Activated T-helper 17 cell treated with anti-CD3 and anti-CD28 coated beads, Interleukin-2, amount 50 U/mL, for 72 hours (primary cell): ENCODE measurements around the gene GNPDA2. TPM values are rescaled to one million over a fixed set of nuclear protein-coding genes. Genes with fewer than 3 reads are reported as not detected.
A peak's percentile ranks its signal among the peaks of the same experiment; 100 is the strongest.
"Not testable (repeated sequence)": the region's sequence is repeated elsewhere in the genome, so short reads cannot be mapped to it uniquely, and the experiment has no call there.

Source experiments
- ATAC-seq: fragments of 150-1000 bp; cut with Tn5 transposase; replicated peaks from 2 replicates; pipeline ENCODE4 v1.10.0; 2021; ENCODE audit warnings: mild to moderate bottlenecking, moderate library complexity
- H3K27ac Mint-ChIP-seq: one replicate; pipeline ENCODE4 v1.8.0; 2022; ENCODE audit warnings: mixed read lengths
- H3K27me3 Mint-ChIP-seq: one replicate; pipeline ENCODE4 v1.8.0; 2022; ENCODE audit warnings: mixed read lengths
- H3K36me3 Mint-ChIP-seq: one replicate; pipeline ENCODE4 v1.8.0; 2022; ENCODE audit warnings: low read depth, mild to moderate bottlenecking, mixed read lengths
- H3K4me1 Mint-ChIP-seq: one replicate; pipeline ENCODE4 v1.8.0; 2022; ENCODE audit warnings: mixed read lengths
- H3K4me3 Mint-ChIP-seq: one replicate; pipeline ENCODE4 v1.8.0; 2022; ENCODE audit warnings: mild to moderate bottlenecking, mixed read lengths
- H3K9me3 Mint-ChIP-seq: one replicate; pipeline ENCODE4 v1.8.0; 2022; ENCODE audit warnings: mixed read lengths
- total RNA-seq, 2 donors: library from RNA; stranded (reverse); gene quantifications; one replicate each; pipeline ENCODE4 v1.2.3, GENCODE V29; 2022

Gene GNPDA2
- total RNA-seq: 10 to 100 TPM; 20.8 to 22.4 TPM

DNA sequence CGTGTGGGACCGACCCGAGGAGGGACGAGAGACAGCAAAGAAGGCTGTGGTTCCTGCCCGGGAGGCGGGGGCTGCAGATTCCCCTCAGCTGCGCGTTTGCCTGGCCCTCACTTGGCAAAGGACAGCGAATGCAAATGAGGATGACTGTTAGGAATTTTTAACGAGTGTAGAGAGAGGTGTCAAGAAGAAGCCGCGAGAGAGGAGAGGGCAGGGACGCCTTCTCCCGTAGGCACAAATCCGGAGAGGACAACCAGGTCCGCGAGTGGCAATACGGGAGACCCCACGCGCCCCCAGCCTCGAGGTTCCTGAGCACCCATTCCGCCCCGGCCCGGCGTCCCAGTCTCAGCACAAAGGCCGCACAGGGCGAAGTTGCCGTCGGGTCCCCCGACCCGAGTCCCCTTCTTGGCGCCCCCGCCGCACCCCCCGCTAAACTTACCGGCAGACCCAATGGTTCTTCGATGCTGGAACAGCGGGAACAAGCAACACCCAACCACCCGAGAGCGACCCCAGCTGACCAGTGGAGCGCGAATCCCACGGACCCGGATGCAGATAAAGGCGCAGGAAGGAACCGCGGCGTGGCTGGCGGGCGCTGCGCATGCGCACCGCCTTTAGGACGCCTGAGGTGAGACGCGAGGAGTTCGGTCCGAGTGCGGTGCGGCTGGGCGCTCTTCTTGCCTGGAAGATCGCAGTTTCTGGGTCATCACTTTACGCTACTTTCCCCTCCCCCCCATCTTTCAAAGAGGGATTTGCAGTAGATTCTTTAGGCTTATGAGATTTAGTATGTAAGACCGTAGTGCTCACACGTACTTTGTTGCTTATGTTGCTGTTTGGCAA is at the start of gene GNPDA2:
Gene GNPDA2 (minus strand): TSS at position 519 of the 834 bp plus-strand sequence. CDS start 4,349 bp downstream, outside the sequence.
- Mint-ChIP-seq H3K4me3 (peak within 1 kb of the TSS; percentile 87), H3K4me1 (peaks cover 18% of the 10 kb centered on the region), H3K27ac (peak within 1 kb of the TSS; percentile 63), H3K36me3 (peaks cover 2% of the 10 kb centered on the region), H3K27me3 (no peaks in the 10 kb centered on the region), H3K9me3 (no peaks in the 10 kb centered on the region)
- peak; percentile 94 for ATAC-seq

DNA sequence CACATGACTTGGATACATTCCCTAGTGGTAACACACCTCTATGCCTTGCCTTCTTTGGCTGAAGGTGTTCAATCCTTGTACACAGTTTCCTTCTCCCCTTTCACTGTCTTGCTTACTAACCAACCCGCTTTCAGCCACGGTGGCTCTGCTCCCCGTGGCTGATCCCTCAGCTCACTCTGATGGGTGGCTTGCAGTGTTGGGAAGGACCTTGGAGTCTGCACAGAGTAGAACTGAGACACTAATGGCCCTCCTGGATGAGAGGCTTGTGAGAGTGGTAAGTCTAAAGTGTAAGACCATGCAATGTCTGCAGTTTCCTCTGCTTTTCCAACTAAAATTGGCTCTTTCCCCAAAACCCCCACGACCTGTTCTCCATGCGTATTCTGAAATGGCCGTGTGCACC is 46.0 kb upstream of the GNPDA2 start:
- Mint-ChIP-seq H3K36me3 (no peaks in the 10 kb centered on the region), H3K9me3 (peaks cover 8% of the 10 kb centered on the region), H3K4me3 (no peak overlapping the region), H3K27ac (no peak overlapping the region), H3K4me1 (no peaks in the 10 kb centered on the region), H3K27me3 (peaks cover 19% of the 10 kb centered on the region)
- ATAC-seq: no peak

DNA sequence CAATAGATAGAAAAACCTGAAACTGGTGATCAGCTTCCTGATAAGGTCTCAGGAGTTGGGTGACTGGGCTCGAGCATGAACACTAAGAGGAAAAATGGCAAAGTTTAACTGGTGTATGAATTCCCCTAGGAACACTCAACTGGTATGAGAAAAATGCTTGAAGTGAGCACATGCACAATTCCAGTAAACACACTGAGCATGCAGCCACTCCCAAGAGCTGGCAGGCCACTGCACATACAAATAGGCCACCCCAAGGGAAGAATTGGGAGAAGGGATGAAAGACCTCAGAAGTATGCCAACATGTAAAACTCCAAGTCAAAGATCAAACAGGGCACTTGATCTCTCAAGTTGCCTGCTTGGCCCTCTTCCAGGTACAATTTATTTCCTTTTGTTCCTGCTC is 45.4 kb upstream of the GNPDA2 start:
- Mint-ChIP-seq H3K4me1 (no peaks in the 10 kb centered on the region), H3K4me3 (no peak overlapping the region), H3K27ac (no peak overlapping the region), H3K9me3 (peaks cover 8% of the 10 kb centered on the region), H3K27me3 (peaks cover 19% of the 10 kb centered on the region), H3K36me3 (no peaks in the 10 kb centered on the region)
- ATAC-seq: no peak

DNA sequence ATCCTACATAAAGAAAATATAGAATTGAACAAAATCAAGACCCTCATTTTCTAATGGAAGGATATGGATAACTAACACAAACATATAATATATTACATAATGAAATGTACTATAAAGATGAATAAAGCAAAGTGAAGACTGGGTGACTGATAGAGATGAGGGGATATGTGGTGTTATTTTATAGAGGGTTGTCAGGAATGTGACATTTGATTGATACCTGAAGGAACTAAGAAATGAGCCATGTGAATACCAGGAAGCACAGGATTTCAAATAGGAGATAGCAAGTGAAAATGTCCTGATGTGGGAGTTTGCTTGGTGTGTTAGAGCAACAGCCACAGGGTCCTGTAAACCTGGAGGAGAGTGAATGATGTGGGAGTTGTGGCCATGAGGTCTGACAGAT is 40.1 kb upstream of the GNPDA2 start:
- Mint-ChIP-seq H3K27me3 (peaks cover 24% of the 10 kb centered on the region), H3K4me3 (no peak overlapping the region), H3K4me1 (no peaks in the 10 kb centered on the region), H3K9me3 (no peaks in the 10 kb centered on the region), H3K36me3 (no peaks in the 10 kb centered on the region), H3K27ac (no peak overlapping the region)
- ATAC-seq: no peak

DNA sequence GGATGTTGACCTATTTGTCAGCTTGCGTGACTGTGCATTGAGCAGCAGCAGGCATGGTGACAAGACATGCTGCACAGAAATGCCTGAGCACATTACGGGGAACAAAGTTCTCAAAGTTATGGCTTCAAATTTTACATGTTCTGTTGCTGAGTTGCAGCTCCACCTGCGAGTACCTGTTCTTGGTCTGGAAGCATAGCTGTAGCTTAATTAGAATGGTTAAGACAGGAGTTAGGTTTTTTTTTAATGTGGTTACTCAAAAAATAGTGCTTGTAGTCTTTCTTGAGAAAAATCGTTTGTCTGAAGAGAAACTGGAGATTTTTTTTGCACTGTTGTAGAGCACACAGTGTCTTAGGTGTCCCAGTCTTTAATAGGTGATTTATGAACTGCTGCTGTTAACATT is 38.8 kb upstream of the GNPDA2 start:
- no peaks in the 10 kb centered on the region for H3K36me3 Mint-ChIP-seq
- no peaks in the 10 kb centered on the region for H3K9me3 Mint-ChIP-seq
- H3K4me1 Mint-ChIP-seq: no peaks in the 10 kb centered on the region
- H3K4me3 Mint-ChIP-seq: no peak overlapping the region
- no peak overlapping the region for H3K27ac Mint-ChIP-seq
- peaks cover 35% of the 10 kb centered on the region for H3K27me3 Mint-ChIP-seq
- no peak for ATAC-seq

DNA sequence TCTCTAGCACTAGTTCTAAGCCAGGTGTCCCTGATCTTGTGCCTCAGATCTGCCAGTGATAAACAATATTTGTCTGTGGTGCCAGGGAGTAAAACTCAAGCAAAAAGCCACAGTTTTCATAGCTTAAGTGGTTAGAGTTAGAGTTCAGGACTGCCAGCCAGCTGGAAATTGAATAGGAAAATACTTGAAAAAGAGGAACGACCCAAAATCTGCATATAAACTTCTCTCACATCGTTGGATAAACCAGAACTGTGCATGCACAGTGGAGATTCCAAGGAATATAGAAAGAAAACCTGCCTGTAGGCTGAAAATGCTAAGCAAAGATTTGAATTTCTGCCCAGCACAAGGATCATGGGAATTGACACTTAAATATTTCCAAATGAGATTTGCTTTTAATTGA is 35.0 kb upstream of the GNPDA2 start:
- no peak overlapping the region for H3K4me3 Mint-ChIP-seq
- no peaks in the 10 kb centered on the region for H3K36me3 Mint-ChIP-seq
- H3K27ac Mint-ChIP-seq: no peak overlapping the region
- no peaks in the 10 kb centered on the region for H3K4me1 Mint-ChIP-seq
- H3K9me3 Mint-ChIP-seq: no peaks in the 10 kb centered on the region
- H3K27me3 Mint-ChIP-seq: peaks cover 27% of the 10 kb centered on the region
- ATAC-seq: no peak

DNA sequence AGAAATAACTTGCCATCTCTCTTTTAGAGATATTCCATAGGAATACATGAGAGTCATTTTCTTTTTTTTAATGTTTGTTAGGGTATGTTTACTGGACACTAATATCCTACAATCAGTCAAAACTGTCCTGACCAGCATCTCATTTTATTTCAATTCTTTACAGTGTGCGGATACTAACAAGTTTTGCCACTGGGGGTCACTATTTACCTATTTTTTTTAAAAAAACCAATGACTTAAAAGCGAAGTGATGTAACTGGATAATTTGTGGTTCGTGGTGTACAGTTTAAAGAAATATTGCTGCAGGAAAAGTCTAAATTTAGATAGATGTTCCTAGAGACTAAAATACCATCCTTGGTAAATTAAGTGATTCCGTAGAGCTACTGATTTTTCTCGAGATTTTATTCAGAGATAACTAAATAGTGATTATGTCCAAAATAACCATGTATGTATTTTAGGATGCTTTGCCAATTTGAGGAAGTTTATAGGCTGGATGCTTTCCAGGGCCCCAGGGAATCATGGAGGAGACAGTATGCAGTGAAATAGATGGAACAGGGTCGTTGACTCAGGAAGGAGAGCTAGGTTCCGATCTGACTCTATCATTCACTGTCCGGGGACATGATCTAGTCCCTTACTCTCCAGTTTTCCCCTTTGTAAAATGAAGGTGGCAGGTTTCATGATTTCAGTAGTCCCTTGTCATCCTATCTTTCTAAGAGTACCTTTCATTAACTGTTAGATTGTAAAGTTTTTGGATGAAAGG is 34.0 kb upstream of the GNPDA2 start:
- Mint-ChIP-seq H3K36me3 (no peaks in the 10 kb centered on the region), H3K9me3 (no peaks in the 10 kb centered on the region), H3K27ac (no peak overlapping the region), H3K4me1 (no peaks in the 10 kb centered on the region), H3K4me3 (no peak overlapping the region), H3K27me3 (peaks cover 29% of the 10 kb centered on the region)
- ATAC-seq: peak; percentile 24

DNA sequence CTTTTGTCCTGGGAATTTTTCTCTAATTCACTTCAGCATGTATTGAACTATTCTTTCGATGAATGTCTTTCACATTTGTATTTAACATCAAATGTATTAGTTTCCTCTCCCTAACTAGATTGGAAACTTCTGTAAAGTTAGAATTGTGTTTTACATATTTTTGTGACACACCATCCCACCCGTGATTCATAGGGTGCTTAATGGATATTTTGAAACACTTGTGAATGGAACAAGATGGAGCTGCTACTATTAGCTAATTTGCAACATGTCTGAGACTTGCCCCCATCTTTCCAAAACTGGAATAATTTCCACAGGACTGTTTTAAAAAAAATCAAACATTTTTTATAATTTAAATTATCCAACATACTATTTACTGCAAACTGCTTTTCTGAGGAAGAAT is 30.2 kb upstream of the GNPDA2 start:
- Mint-ChIP-seq H3K4me1 (no peaks in the 10 kb centered on the region), H3K9me3 (no peaks in the 10 kb centered on the region), H3K27me3 (peaks cover 24% of the 10 kb centered on the region), H3K36me3 (no peaks in the 10 kb centered on the region), H3K4me3 (no peak overlapping the region), H3K27ac (no peak overlapping the region)
- ATAC-seq: no peak

DNA sequence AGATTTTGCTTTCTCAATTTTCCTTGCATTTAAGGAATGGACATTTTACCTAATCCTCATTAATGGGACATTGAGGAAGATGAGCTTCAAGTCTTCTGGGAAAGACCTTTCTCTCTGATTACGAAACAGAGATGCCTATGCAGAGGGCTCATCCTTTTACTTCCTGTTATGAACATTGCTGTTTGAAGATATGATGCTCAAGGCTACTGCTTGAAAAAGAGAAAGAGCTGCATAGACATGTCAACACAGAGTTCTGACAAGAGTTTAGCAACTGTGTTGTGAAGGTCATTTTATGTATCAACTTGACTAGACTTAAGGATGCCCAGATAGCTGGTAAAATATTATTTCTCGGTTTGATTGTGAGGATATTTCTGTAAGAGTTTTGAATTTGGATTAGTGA is 13.8 kb upstream of the GNPDA2 start:
- no peak for ATAC-seq
- peaks cover 15% of the 10 kb centered on the region for H3K27me3 Mint-ChIP-seq
- H3K27ac Mint-ChIP-seq: no peak overlapping the region

DNA sequence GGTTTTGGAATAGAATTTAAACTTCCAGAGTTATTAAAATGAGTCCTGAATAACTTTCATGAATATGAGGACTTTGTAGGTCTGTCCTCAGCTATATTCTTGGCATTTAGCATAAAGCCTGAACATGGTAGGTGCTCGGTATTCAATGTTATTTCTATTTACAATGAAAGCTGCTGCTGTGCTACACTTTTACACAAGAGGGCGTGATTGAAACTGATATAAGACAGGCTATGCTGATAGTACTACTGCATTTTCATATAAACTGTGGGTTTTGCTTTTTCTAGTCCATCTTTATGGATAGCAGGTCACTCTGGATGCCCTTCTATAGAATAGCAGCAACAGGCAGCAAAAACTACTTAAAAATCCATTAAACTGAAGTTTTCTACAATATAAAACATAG is 12.3 kb upstream of the GNPDA2 start:
- H3K4me3 Mint-ChIP-seq: no peak overlapping the region
- H3K27me3 Mint-ChIP-seq: peaks cover 29% of the 10 kb centered on the region
- no peak overlapping the region for H3K27ac Mint-ChIP-seq
- no peaks in the 10 kb centered on the region for H3K36me3 Mint-ChIP-seq
- H3K4me1 Mint-ChIP-seq: no peaks in the 10 kb centered on the region
- H3K9me3 Mint-ChIP-seq: no peaks in the 10 kb centered on the region
- no peak for ATAC-seq

More for the DNA sequence above, 13.8 kb upstream of the GNPDA2 start:
- Mint-ChIP-seq H3K4me3 (no peak overlapping the region), H3K36me3 (no peaks in the 10 kb centered on the region), H3K4me1 (no peaks in the 10 kb centered on the region), H3K9me3 (no peaks in the 10 kb centered on the region)

DNA sequence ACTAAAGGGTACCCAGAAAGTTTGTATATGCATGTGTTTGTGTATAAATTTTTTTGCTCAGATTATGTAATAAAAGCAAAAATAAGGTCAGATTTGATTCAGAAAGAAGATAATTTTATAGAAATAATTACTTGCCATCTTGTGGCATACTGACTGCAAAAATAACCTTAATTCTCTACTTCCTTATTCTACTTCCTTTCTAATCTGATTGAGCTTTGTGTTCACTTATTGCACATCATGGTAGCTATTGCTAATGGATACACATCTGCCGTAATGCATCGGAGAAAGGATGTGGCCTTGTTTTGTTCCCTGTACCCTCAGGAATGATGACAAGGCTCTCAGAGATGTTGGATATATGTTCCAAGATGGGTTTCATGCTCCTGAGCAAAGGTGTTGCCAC is 10.5 kb upstream of the GNPDA2 start:
- no peaks in the 10 kb centered on the region for H3K4me1 Mint-ChIP-seq
- H3K27me3 Mint-ChIP-seq: peaks cover 35% of the 10 kb centered on the region
- no peak overlapping the region for H3K27ac Mint-ChIP-seq
- no peak for ATAC-seq
- no peak overlapping the region for H3K4me3 Mint-ChIP-seq
- H3K36me3 Mint-ChIP-seq: no peaks in the 10 kb centered on the region
- no peaks in the 10 kb centered on the region for H3K9me3 Mint-ChIP-seq

DNA sequence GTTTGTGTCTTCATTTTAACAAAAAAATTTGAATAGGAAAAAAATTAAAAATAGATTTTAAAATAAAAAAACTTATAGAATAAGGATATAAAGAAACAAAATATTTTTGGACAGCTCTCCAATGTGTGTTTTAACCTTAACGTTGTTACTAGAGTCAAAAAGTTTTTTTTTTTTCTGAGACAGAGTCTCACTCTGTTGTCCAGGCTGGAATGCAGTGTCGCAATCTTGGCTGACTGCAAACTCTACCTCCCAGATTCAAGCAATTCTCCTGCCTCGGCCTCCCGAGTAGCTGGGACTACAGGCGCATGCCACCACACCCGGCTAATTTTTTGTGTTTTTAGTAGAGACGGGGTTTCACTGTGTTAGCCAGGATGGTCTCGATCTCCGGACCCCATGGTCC is 2.3 kb upstream of the GNPDA2 start:
- not testable (repeated sequence) for ATAC-seq, H3K36me3 Mint-ChIP-seq, H3K4me3 Mint-ChIP-seq, H3K27me3 Mint-ChIP-seq, H3K27ac Mint-ChIP-seq, H3K9me3 Mint-ChIP-seq
- H3K4me1 Mint-ChIP-seq: peaks cover 13% of the 10 kb centered on the region

DNA sequence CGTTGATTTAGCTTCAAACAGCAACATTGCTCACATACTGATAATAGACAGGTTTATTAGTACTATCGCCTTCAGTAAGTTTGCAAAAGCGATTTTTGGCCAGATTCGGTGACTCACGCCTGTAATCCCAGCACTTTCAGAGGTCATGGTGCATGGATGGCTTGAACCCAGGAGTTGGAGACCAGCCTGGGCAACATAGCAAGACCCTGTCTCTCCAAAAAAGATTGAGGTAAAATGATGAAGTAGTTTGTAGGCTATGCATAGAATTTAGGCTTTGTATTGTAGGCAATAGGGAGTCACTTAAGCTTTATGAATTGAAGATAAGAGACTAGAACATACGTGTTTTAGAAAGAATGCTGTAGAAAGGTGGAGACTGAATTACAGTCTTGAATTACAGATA is 1.1 kb upstream of the GNPDA2 start:
- H3K4me1 Mint-ChIP-seq: peaks cover 18% of the 10 kb centered on the region
- no peaks in the 10 kb centered on the region for H3K9me3 Mint-ChIP-seq
- no peaks in the 10 kb centered on the region for H3K27me3 Mint-ChIP-seq
- H3K27ac Mint-ChIP-seq: no peak overlapping the region
- no peaks in the 10 kb centered on the region for H3K36me3 Mint-ChIP-seq
- peak overlapping the region; percentile 87 for H3K4me3 Mint-ChIP-seq
- ATAC-seq: no peak

DNA sequence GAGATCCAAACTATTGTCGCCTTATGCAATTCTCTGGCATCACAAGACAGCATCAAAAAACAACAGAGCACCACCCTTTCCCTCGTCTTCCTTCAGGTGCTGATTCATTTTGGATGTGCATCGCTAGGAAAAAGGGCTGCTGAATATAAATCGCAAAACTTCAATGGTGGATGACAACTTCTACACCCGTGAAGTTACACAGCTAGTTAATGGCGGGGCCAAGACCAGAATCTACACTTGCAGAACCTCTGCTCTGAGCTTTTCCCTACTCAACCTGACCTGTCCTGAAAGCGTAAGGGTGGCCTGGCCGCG is 674 bp downstream of the GNPDA2 start:
- H3K4me3 Mint-ChIP-seq: peak overlapping the region; percentile 87
- H3K27ac Mint-ChIP-seq: peak overlapping the region; percentile 63
- peaks cover 7% of the 10 kb centered on the region for H3K36me3 Mint-ChIP-seq
- H3K4me1 Mint-ChIP-seq: peaks cover 22% of the 10 kb centered on the region
- no peaks in the 10 kb centered on the region for H3K9me3 Mint-ChIP-seq
- no peak for ATAC-seq
- H3K27me3 Mint-ChIP-seq: no peaks in the 10 kb centered on the region

DNA sequence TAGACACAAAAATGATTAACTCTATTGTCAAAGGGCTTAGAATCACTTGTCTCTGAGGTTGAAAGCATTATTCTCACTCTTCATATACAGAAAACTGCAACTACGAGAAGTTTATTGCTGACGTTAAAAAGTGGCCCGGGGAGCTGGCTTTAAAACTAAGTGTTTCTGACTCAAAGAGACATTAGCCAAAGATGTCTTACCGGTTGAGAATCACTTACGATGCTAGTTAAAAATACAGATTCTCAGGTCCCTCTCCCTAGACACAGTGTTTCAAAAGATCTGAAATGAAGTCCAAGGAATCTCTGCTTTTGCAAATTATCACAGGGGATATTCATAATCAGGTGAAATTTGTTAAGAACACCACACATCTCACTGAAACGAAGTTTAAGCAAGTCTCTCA is 1.2 kb downstream of the GNPDA2 start:
- Mint-ChIP-seq H3K27me3 (no peaks in the 10 kb centered on the region), H3K9me3 (no peaks in the 10 kb centered on the region), H3K36me3 (peaks cover 11% of the 10 kb centered on the region), H3K4me1 (peaks cover 26% of the 10 kb centered on the region), H3K4me3 (peak overlapping the region; percentile 87), H3K27ac (peak overlapping the region; percentile 63)
- ATAC-seq: no peak
